ENCODE measurements around the gene KIAA2012. TPM values are rescaled to one million over a fixed set of nuclear protein-coding genes. Genes with fewer than 3 reads are reported as not detected.

The KIAA2012 gene
- total RNA-seq, 2 experiments from 2014 or later = not detected

DNA sequence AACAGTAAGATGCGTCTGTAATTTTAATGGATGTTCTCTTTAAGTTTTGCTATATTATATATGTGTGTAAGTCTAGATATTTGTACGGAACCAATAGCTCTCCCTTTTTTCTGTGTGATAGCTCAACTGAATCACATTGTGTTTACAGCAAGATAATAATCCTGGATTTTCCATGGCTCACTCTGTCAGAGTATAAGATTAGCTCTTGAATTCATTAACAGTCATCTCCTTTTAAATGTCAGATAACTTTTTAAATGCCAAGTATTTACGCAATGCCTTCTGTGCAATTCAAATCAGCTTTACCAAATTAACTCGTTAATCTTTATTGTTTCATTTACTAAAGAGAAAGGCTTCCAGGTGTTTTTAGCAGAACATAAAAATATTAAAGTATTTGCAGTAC lies 76.9 kb downstream of the KIAA2012 start:
- Mint-ChIP-seq H3K27me3 (peaks cover 10% of the 10 kb centered on the region), H3K9me3 (no peaks in the 10 kb centered on the region), H3K4me1 (ENCODE audit: low read depth) (no peaks in the 10 kb centered on the region), H3K27ac (no peak overlapping the region), H3K36me3 (no peaks in the 10 kb centered on the region), H3K4me3 (no peak overlapping the region)
- POLR2A ChIA-PET = no interaction called here
- CTCF ChIA-PET = interaction anchor here (0.8 kb wide), 1 partner anchor 29 kb away, joined by 4 read pairs; no protein-coding TSS in a partner anchor
- intact Hi-C loops (cut with micrococcal nuclease) = no loop called here
- DNase-seq = no peak

- H3K9me3 Mint-ChIP-seq = no peaks in the 10 kb centered on the region
- H3K27ac Mint-ChIP-seq = no peak overlapping the region
- no peaks in the 10 kb centered on the region for H3K36me3 Mint-ChIP-seq
- H3K27me3 Mint-ChIP-seq = peaks cover 11% of the 10 kb centered on the region
- ChIA-PET CTCF (no interaction called here), POLR2A (no interaction called here)
- no peak for DNase-seq
- no peak overlapping the region for H3K4me3 Mint-ChIP-seq
- no peaks in the 10 kb centered on the region for H3K4me1 Mint-ChIP-seq (ENCODE audit: low read depth)
- intact Hi-C loops (cut with micrococcal nuclease) = no loop called here
These were observed 79.2 kb downstream of the KIAA2012 start for GRCh38 chr2:202152104-202152715.

DNA sequence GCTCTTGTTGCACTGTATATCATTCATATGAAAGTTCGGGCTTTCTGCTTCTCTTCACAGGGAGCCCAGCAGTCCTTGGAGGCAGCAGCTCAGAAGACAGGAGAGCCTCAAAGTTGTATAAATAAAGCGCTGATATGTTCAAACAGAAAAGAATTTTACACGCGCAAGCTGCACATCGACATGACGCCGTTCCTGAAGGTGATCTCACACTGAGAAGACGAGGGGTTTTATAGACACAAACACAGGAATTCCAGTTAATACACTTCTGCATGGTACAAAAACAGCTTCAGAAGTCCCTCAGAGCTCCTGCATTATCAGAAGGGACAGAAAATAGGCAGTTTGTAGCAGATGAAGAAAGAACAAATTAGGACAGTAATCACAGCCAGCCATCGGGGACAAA lies 81.6 kb downstream of the KIAA2012 start:
- Mint-ChIP-seq H3K27ac (no peak overlapping the region), H3K36me3 (no peaks in the 10 kb centered on the region), H3K27me3 (peaks cover 9% of the 10 kb centered on the region), H3K9me3 (no peaks in the 10 kb centered on the region), H3K4me1 (ENCODE audit: low read depth) (no peaks in the 10 kb centered on the region), H3K4me3 (no peak overlapping the region)
- ChIA-PET POLR2A (no interaction called here), CTCF (interaction anchor here (1.9 kb wide), 1 partner anchor 24 kb away, joined by 5 read pairs; no protein-coding TSS in a partner anchor)
- no peak for DNase-seq
- intact Hi-C loops (cut with micrococcal nuclease) = no loop called here

DNA sequence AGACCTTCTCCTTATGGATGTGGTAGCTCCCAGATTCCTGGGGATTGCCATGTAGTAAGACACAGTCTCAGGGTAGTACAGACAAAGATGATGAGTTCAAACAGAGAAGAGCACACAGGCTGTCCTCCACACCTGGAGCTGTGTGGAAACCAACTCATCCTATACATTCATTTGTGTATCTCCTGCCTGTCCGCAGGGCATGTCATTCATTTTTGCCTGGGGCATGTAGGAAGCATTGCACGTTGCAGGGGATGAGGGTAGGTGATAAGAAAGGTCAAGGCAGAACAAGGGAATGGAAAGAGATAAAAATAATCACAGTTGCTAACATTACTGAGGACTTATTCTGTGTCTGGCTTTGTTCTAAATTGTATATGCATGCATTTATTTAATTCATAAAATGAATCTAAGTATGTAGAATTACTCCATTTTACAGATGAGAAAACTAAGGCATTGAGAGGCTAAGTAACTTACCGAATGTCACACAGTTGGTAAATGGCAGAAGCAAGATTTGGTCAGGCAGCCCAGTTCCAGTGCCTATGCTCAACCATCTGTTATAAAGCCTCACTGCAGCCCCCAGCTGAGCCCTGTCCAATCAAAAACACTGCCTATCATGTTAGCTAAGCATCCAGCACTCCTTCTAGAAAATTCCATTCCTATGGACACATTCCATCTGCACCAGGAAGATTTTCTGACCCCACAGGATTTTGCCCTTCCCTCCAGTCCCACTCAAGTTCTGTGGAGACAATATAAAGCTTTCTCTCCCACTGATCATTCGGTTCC lies 84.3 kb downstream of the KIAA2012 start:
- no peak for DNase-seq
- no peaks in the 10 kb centered on the region for H3K9me3 Mint-ChIP-seq
- peaks cover 10% of the 10 kb centered on the region for H3K4me1 Mint-ChIP-seq (ENCODE audit: low read depth)
- no peak overlapping the region for H3K27ac Mint-ChIP-seq
- POLR2A ChIA-PET = interaction anchor here (1.1 kb wide), 1 partner anchor 126 kb away, joined by 3 read pairs; no protein-coding TSS in a partner anchor
- no peak overlapping the region for H3K4me3 Mint-ChIP-seq
- intact Hi-C loops (cut with micrococcal nuclease) = no loop called here
- H3K36me3 Mint-ChIP-seq = no peaks in the 10 kb centered on the region
- peaks cover 7% of the 10 kb centered on the region for H3K27me3 Mint-ChIP-seq
- CTCF ChIA-PET = no interaction called here

DNA sequence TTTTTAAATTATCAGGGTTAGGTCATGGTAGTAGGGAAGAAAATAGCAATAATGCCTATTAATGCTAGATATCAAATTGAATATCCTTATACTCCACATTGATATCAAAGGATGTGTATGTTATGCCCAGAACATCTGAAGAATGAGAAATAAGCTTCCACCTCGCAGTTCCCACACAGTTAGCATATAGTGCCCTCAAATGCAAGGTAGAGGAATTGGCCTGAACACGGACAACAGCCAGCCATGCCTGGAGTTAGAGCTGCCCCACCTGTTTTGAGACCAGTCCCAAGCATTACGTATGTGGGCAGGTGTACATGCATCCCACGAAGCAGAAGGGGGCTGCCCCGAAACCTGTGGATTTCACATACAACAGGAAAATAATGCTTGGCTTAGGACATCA lies 85.7 kb downstream of the KIAA2012 start:
- Mint-ChIP-seq H3K9me3 (no peaks in the 10 kb centered on the region), H3K27ac (no peak overlapping the region), H3K27me3 (peaks cover 5% of the 10 kb centered on the region), H3K4me1 (ENCODE audit: low read depth) (peaks cover 10% of the 10 kb centered on the region), H3K4me3 (no peak overlapping the region), H3K36me3 (no peaks in the 10 kb centered on the region)
- intact Hi-C loops (cut with micrococcal nuclease) = no loop called here
- CTCF ChIA-PET = interaction anchor here (1.6 kb wide), 1 partner anchor 298 kb away, joined by 4 read pairs; no protein-coding TSS in a partner anchor
- POLR2A ChIA-PET = no interaction called here
- DNase-seq = no peak

- Mint-ChIP-seq H3K27ac (no peak overlapping the region), H3K4me3 (no peak overlapping the region), H3K36me3 (no peaks in the 10 kb centered on the region), H3K9me3 (no peaks in the 10 kb centered on the region), H3K4me1 (ENCODE audit: low read depth) (peaks cover 10% of the 10 kb centered on the region), H3K27me3 (peaks cover 2% of the 10 kb centered on the region)
- POLR2A ChIA-PET = no interaction called here
- DNase-seq = peak; percentile 14
- intact Hi-C loops (cut with micrococcal nuclease) = no loop called here
- CTCF ChIA-PET = interaction anchor here (0.6 to 1.1 kb wide), 3 partner anchors 17 to 300 kb away, joined by 3 read pairs; no protein-coding TSS in a partner anchor
These were observed 88.2 kb downstream of the KIAA2012 start for GRCh38 chr2:202161151-202161835.

- ChIA-PET POLR2A (no interaction called here), CTCF (interaction anchor here (1.0 to 1.2 kb wide), 2 partner anchors 305 to 982 kb away, joined by 3 read pairs; partner anchors contain the start of gene CASP10)
- H3K27ac Mint-ChIP-seq = no peak overlapping the region
- DNase-seq = no peak
- intact Hi-C loops (cut with micrococcal nuclease) = no loop called here
- H3K27me3 Mint-ChIP-seq = no peaks in the 10 kb centered on the region
- H3K4me1 Mint-ChIP-seq (ENCODE audit: low read depth) = peaks cover 10% of the 10 kb centered on the region
- H3K4me3 Mint-ChIP-seq = no peak overlapping the region
- H3K9me3 Mint-ChIP-seq = no peaks in the 10 kb centered on the region
- H3K36me3 Mint-ChIP-seq = no peaks in the 10 kb centered on the region
These were observed 91.4 kb downstream of the KIAA2012 start for GRCh38 chr2:202164411-202164810.

DNA sequence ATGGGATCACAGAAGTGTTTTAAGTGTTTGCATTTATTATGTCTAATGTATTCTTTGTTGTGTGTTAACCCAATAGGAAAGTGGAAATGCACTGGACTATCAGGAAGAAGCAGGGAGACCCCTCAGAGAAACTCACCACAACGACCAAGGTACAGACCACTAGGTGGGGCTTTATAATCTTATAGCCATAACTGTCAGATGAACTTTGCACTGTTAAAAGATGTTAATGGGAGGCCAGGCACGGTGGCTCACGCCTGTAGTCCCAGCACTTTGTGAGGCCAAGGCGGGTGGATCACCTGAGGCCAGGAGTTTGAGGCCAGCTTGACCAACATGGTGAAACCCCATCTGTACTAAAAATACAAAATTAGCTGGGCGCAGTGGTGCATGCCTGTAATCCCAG lies 92.2 kb downstream of the KIAA2012 start:
- POLR2A ChIA-PET = no interaction called here
- no peak for DNase-seq
- H3K27me3 Mint-ChIP-seq = no peaks in the 10 kb centered on the region
- no peak overlapping the region for H3K27ac Mint-ChIP-seq
- CTCF ChIA-PET = interaction anchor here (1.2 kb wide), 1 partner anchor 982 kb away, joined by 3 read pairs; the partner anchor contains the start of gene CASP10
- no peaks in the 10 kb centered on the region for H3K9me3 Mint-ChIP-seq
- H3K4me1 Mint-ChIP-seq (ENCODE audit: low read depth) = peaks cover 10% of the 10 kb centered on the region
- no peak overlapping the region for H3K4me3 Mint-ChIP-seq
- intact Hi-C loops (cut with micrococcal nuclease) = no loop called here
- no peaks in the 10 kb centered on the region for H3K36me3 Mint-ChIP-seq

- intact Hi-C loops (cut with micrococcal nuclease) = no loop called here
- no peak for DNase-seq
- ChIA-PET CTCF (interaction anchor here (0.7 kb wide), 1 partner anchor 515 kb away, joined by 3 read pairs; no protein-coding TSS in a partner anchor), POLR2A (no interaction called here)
- H3K4me1 Mint-ChIP-seq (ENCODE audit: low read depth) = peaks cover 6% of the 10 kb centered on the region
- H3K27ac Mint-ChIP-seq = no peak overlapping the region
- no peaks in the 10 kb centered on the region for H3K9me3 Mint-ChIP-seq
- no peaks in the 10 kb centered on the region for H3K36me3 Mint-ChIP-seq
- no peak overlapping the region for H3K4me3 Mint-ChIP-seq
- peaks cover 2% of the 10 kb centered on the region for H3K27me3 Mint-ChIP-seq
These were observed 92.9 kb downstream of the KIAA2012 start for GRCh38 chr2:202165945-202166344.

- no peak overlapping the region for H3K4me3 Mint-ChIP-seq
- intact Hi-C loops (cut with micrococcal nuclease) = no loop called here
These were observed 96.1 kb downstream of the KIAA2012 start for GRCh38 chr2:202169131-202169530.

GRCh38 chr2:202169832-202170424 lies 96.9 kb downstream of the KIAA2012 start:
- H3K27ac Mint-ChIP-seq = no peak overlapping the region
- intact Hi-C loops (cut with micrococcal nuclease) = no loop called here
- POLR2A ChIA-PET = no interaction called here
- no peak overlapping the region for H3K4me3 Mint-ChIP-seq
- DNase-seq = no peak
- peaks cover 12% of the 10 kb centered on the region for H3K4me1 Mint-ChIP-seq (ENCODE audit: low read depth)
- H3K27me3 Mint-ChIP-seq = peaks cover 3% of the 10 kb centered on the region
- CTCF ChIA-PET = interaction anchor here (1.2 to 1.5 kb wide), 3 partner anchors 9 to 309 kb away, joined by 3 to 9 read pairs (median 4); no protein-coding TSS in a partner anchor
- no peaks in the 10 kb centered on the region for H3K9me3 Mint-ChIP-seq
- H3K36me3 Mint-ChIP-seq = no peaks in the 10 kb centered on the region

More at GRCh38 chr2:202169131-202169530, 96.1 kb downstream of the KIAA2012 start:
- CTCF ChIA-PET = interaction anchor here (1.2 to 1.5 kb wide), 2 partner anchors 54 to 308 kb away, joined by 3 to 4 read pairs; no protein-coding TSS in a partner anchor
- POLR2A ChIA-PET = no interaction called here
- H3K4me1 Mint-ChIP-seq (ENCODE audit: low read depth) = peaks cover 12% of the 10 kb centered on the region
- no peak overlapping the region for H3K27ac Mint-ChIP-seq
- DNase-seq = no peak
- no peaks in the 10 kb centered on the region for H3K36me3 Mint-ChIP-seq
- H3K9me3 Mint-ChIP-seq = no peaks in the 10 kb centered on the region
- H3K27me3 Mint-ChIP-seq = peaks cover 3% of the 10 kb centered on the region
